ENCODE results near the gene DDR2. TPM values are rescaled to one million over a fixed set of nuclear protein-coding genes. Genes with fewer than 3 reads are reported as not detected.

The DDR2 gene
- total RNA-seq, 1 experiment from 2014 or later, result 1.9 TPM

- in situ Hi-C loops (cut with HindIII; ENCODE audit: low pct_unique_long_range_greater_than_20kb, low sequenced_read_pairs) (no loop called here), intact Hi-C loops (cut with micrococcal nuclease; ENCODE audit: unreplicated experiment) (no loop called here)
- DNase-seq (ENCODE audit: low read depth, low spot score), result no peak
- Histone ChIP-seq H3K27ac (ENCODE audit: low read length) (no peak overlapping the region), H3K27me3 (ENCODE audit: control insufficient read depth, insufficient read depth, low read length) (no peaks in the 10 kb centered on the region), H3K36me3 (ENCODE audit: control insufficient read depth, insufficient read depth, low read length) (no peaks in the 10 kb centered on the region), H3K9me3 (ENCODE audit: control insufficient read depth, insufficient read depth, low read depth, low read length) (no peaks in the 10 kb centered on the region), H3K4me1 (ENCODE audit: control insufficient read depth, insufficient read depth, low read length) (no peaks in the 10 kb centered on the region), H3K4me3 (ENCODE audit: low read depth in 2 of 2, low read length in 2 of 2) (peak overlapping the region; percentile 37 to 40; a peak in 3 of 4 replicates)
- TF ChIP-seq, protein P1, sequence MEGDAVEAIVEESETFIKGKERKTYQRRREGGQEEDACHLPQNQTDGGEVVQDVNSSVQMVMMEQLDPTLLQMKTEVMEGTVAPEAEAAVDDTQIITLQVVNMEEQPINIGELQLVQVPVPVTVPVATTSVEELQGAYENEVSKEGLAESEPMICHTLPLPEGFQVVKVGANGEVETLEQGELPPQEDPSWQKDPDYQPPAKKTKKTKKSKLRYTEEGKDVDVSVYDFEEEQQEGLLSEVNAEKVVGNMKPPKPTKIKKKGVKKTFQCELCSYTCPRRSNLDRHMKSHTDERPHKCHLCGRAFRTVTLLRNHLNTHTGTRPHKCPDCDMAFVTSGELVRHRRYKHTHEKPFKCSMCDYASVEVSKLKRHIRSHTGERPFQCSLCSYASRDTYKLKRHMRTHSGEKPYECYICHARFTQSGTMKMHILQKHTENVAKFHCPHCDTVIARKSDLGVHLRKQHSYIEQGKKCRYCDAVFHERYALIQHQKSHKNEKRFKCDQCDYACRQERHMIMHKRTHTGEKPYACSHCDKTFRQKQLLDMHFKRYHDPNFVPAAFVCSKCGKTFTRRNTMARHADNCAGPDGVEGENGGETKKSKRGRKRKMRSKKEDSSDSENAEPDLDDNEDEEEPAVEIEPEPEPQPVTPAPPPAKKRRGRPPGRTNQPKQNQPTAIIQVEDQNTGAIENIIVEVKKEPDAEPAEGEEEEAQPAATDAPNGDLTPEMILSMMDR (IDR thresholded peaks at IDR 0.05), result no peak
- TF ChIP-seq SIN3A (IDR thresholded peaks at IDR 0.05; ENCODE audit: borderline replicate concordance, insufficient read depth, low read depth, low read length) (no peak), REST (IDR thresholded peaks at IDR 0.05; ENCODE audit: insufficient read depth in 1 of 2, low read depth in 2 of 2, low read length in 1 of 2) (no peak), POLR2AphosphoS5 (IDR thresholded peaks at IDR 0.05; ENCODE audit: low read depth, low read length) (no peak), TCF7L2 (IDR thresholded peaks at IDR 0.05; ENCODE audit: low read depth, low read length) (no peak)
- ChIA-PET POLR2A (no interaction called here), CTCF (no interaction called here)
- no TSS peak for BruUV-seq (replicated peaks)
- ATAC-seq, result no peak
Observed at GRCh38 chr1:162632698-162633080, 425 bp downstream of the DDR2 start.

- BruUV-seq (replicated peaks), result no TSS peak
- no peak for TF ChIP-seq SIN3A (IDR thresholded peaks at IDR 0.05; ENCODE audit: borderline replicate concordance, insufficient read depth, low read depth, low read length)
- TF ChIP-seq POLR2AphosphoS5 (IDR thresholded peaks at IDR 0.05; ENCODE audit: low read depth, low read length), result no peak
- no peak for TF ChIP-seq TCF7L2 (IDR thresholded peaks at IDR 0.05; ENCODE audit: low read depth, low read length)
- intact Hi-C loops (cut with micrococcal nuclease; ENCODE audit: unreplicated experiment), result no loop called here
- Histone ChIP-seq H3K4me1 (ENCODE audit: control insufficient read depth, insufficient read depth, low read length) (no peaks in the 10 kb centered on the region), H3K27ac (ENCODE audit: low read length) (no peak overlapping the region), H3K9me3 (ENCODE audit: control insufficient read depth, insufficient read depth, low read depth, low read length) (no peaks in the 10 kb centered on the region), H3K27me3 (ENCODE audit: control insufficient read depth, insufficient read depth, low read length) (no peaks in the 10 kb centered on the region), H3K4me3 (ENCODE audit: low read depth in 2 of 2, low read length in 2 of 2) (peak overlapping the region; percentile 37 to 40; a peak in 3 of 4 replicates), H3K36me3 (ENCODE audit: control insufficient read depth, insufficient read depth, low read length) (no peaks in the 10 kb centered on the region)
- DNase-seq (ENCODE audit: low read depth, low spot score), result no peak
- ChIA-PET CTCF (no interaction called here), POLR2A (no interaction called here)
- no peak for ATAC-seq
- in situ Hi-C loops (cut with HindIII; ENCODE audit: low pct_unique_long_range_greater_than_20kb, low sequenced_read_pairs), result no loop called here
Observed at GRCh38 chr1:162633081-162633762, 958 bp downstream of the DDR2 start.

GRCh38 chr1:162635418-162635817, 3.2 kb downstream of the DDR2 start:
- no peak for DNase-seq (ENCODE audit: low read depth, low spot score)
- H3K4me3 ChIP-seq (ENCODE audit: low read depth in 2 of 2, low read length in 2 of 2), result no peak overlapping the region
- TF ChIP-seq TCF7L2 (IDR thresholded peaks at IDR 0.05; ENCODE audit: low read depth, low read length), result no peak
- TF ChIP-seq REST (IDR thresholded peaks at IDR 0.05; ENCODE audit: insufficient read depth in 1 of 2, low read depth in 2 of 2, low read length in 1 of 2), result no peak
- TF ChIP-seq SIN3A (IDR thresholded peaks at IDR 0.05; ENCODE audit: borderline replicate concordance, insufficient read depth, low read depth, low read length), result no peak
- TF ChIP-seq POLR2AphosphoS5 (IDR thresholded peaks at IDR 0.05; ENCODE audit: low read depth, low read length), result no peak
- ChIA-PET CTCF (no interaction called here), POLR2A (no interaction called here)
- no peaks in the 10 kb centered on the region for H3K27me3 ChIP-seq (ENCODE audit: control insufficient read depth, insufficient read depth, low read length)
- intact Hi-C loops (cut with micrococcal nuclease; ENCODE audit: unreplicated experiment) (no loop called here), in situ Hi-C loops (cut with HindIII; ENCODE audit: low pct_unique_long_range_greater_than_20kb, low sequenced_read_pairs) (no loop called here)
- BruUV-seq (replicated peaks), result no TSS peak
- no peaks in the 10 kb centered on the region for H3K4me1 ChIP-seq (ENCODE audit: control insufficient read depth, insufficient read depth, low read length)
- no peaks in the 10 kb centered on the region for H3K9me3 ChIP-seq (ENCODE audit: control insufficient read depth, insufficient read depth, low read depth, low read length)
- H3K36me3 ChIP-seq (ENCODE audit: control insufficient read depth, insufficient read depth, low read length), result no peaks in the 10 kb centered on the region
- H3K27ac ChIP-seq (ENCODE audit: low read length), result no peak overlapping the region
- ATAC-seq, result no peak
